Stimulated activated naive CD4-positive, alpha-beta T cell (primary cell): ENCODE results near the gene MRPS7.
A peak's percentile ranks its signal among the peaks of the same experiment; 100 is the strongest.

Source experiments
- DNase-seq, 6 experiments: peaks; one replicate each; lab custom pipeline; 2025; lab: John Stamatoyannopoulos, UW

MRPS7 gene

DNA sequence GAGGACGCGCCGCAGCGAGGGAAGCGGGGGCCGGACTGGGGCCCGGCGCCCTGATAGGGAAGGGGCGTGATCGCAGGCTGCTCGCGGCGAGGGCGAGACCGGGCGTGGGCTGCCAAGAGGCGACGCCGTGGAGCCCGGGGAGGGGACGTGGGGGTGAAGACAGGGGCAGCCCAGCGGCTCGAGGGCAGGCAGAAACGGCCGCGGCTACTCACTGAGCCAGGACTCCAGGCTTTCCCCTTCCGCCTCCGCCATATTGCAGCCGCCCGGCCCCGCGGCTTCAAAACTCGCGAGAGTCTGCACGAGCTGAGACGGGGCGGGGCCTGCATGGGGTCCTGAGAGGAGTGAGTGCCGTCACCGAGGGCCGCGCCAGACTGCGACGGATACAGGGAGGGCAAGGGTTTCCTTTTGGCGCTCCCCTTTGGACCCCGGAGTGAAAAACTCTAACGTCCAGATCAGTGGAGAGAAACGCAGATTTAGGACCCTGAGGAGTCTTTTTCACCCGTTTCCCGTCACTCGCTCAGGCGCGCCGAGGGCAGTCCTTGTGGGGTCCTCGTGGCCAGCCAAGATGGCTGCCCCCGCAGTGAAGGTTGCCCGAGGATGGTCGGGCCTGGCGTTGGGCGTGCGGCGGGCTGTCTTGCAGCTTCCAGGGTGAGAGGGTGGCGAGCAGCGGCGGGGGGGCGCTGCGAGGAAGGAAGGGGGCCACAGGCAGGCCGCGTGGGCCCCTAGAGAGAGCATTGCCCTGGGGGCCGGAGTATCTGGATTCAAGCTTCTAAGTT lies at the start of gene MRPS7, which contains the start of gene GGA3:
Gene MRPS7 (plus strand): TSS at position 544 of the 776 bp plus-strand sequence. CDS start 22 bp downstream, at position 566.
Gene GGA3 (minus strand): TSS at position 271 of the 776 bp plus-strand sequence. CDS start 19 bp downstream, at position 252.
- DNase-seq: peak; percentile 91 to 100 (median 95)

GRCh38 chr17:75218131-75218530 lies 43.5 kb upstream of the MRPS7 start:
- no peak for DNase-seq

DNA sequence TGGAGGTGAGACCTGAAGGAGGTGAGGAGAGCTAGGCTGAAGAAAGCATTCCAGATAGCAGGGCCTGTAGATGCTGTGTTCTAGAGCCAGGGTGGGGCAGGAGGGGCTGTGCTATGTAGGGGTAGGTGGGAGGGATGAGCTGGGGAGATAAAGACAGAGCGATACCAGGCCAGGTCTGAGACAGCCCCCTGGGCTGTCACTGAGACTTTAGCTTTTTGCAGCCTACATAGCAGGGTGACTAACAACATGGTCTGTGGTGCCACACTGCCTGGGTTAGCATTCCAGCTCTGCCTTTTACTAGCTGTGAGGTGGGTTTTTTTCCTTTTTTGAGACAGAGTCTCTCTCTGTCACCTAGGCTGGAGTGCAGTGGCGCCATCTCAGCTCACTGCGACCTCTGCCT lies 41.9 kb upstream of the MRPS7 start:
- DNase-seq: no peak

DNA sequence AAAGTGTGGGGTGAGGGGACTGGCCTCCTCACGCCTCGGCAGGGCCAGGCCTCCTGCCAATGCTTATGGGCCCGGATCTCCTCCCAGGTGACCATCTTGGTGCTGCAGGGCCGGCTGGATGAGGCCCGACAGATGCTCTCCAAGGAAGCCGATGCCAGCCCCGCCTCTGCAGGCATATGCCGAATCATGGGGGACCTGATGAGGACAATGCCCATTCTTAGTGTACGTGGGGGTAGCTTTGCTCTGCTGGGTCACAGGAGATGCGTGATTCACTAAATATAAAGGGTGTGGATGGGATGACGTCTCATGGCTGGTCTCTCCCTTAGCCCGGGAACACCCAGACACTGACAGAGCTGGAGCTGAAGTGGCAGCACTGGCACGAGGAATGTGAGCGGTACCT lies 36.7 kb upstream of the MRPS7 start:
- no peak for DNase-seq

GRCh38 chr17:75227729-75228128 lies 34.0 kb upstream of the MRPS7 start:
- no peak for DNase-seq

- DNase-seq: no peak
Observed at GRCh38 chr17:75228305-75228704, 33.4 kb upstream of the MRPS7 start.

DNA sequence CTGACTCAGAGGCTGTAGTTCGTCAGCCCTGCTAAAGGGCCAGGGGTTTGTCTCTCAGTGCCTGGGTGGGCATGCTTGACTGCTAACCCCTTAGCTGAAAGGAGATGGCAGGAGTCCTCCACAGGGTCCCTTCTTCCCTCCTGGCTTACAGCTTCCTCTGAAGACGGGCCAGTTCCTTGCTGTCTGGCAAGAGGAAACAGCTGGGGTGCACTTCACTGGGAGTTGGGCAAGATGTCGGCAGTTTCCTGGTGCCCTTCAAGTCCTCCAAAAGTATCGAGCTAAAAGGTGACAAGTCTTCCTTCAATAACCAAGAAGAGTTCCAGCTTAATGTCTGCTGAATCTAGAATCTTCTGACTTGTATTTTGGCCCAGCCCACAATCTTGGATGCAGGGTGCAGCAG lies 32.8 kb upstream of the MRPS7 start:
- no peak for DNase-seq

GRCh38 chr17:75231071-75231470 lies 30.6 kb upstream of the MRPS7 start:
- DNase-seq: no peak

DNA sequence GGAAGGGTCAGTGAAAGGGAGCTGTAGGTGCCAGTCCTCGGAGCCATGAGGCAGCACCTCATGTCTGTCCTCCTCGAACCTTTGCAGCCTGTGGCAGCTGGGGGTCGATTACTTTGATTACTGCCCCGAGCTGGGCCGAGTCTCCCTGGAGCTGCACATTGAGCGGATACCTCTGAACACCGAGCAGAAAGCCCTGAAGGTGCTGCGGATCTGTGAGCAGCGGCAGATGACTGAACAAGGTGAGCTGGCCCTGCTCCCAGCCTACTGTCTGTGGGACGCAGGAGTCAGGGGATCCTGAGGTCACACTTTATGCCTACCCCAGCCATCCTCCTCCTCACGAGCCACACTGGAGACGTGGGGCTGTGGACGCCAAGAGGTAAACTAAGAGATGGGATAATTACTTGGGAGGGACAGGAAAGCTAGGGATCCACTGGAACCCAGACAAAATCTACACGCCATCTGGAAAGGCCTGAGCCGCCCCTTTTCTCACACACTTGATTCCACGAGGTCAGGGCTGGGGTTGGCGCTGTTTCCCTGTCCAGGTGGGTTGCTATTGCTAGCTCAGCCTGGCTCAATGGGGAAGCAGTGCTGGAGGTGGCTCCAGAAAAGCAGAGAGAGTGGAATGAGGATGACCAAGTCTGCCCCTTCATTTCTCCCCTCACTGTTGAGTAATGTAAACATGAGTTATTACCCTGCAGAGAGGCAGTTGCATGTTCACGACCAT lies 29.8 kb upstream of the MRPS7 start:
- no peak for DNase-seq

GRCh38 chr17:75232786-75233185 lies 28.9 kb upstream of the MRPS7 start:
- no peak for DNase-seq

- DNase-seq: no peak
Observed at GRCh38 chr17:75237100-75238014, 24.3 kb upstream of the MRPS7 start.

GRCh38 chr17:75238020-75238580 lies 23.6 kb upstream of the MRPS7 start:
- DNase-seq: no peak

GRCh38 chr17:75238684-75239191 lies 22.9 kb upstream of the MRPS7 start:
- peak; percentile 35 to 61 (median 42) for DNase-seq

GRCh38 chr17:75239214-75239613 lies 22.5 kb upstream of the MRPS7 start:
- DNase-seq: no peak

GRCh38 chr17:75239778-75240393 lies 21.8 kb upstream of the MRPS7 start:
- no peak for DNase-seq

DNA sequence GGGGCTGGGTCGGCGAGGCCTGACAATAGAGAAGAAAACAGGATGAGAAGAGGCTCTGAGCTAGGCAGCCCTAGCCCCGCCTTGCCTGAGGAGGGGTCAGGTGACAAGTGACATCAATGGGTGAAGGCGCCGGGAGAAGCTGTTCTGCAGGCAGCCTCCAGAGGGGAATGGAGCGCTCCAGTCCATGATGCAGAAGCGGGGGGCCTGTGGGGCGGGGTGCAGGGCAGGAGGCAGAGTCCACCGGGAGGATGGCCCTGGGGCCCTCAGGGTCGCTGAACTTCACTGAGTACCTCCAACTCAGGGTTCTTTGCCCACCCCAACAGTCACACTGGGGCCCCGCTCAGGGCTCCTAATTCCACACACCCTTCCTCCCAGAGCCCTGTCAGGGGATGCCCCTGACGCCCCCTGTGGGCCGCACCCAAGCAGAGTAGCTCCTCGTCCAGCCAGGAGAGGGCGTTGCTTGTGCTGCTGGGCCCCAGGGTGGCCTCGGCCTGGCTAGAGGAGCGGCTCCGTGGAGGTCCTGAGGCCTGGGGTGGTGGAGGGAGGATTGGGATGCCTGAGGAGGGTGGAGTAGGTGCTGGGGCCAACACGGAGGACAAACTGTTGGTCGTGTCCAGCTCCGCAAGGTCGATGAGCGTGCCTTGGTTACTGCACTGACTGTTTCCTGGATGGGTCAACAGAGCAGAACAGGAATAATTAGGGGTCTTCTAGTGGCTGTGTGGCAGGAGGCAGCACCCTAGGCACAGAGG lies 21.1 kb upstream of the MRPS7 start:
- DNase-seq: peak in 5 of 6 experiments; percentile 4 to 21 (median 8)

DNA sequence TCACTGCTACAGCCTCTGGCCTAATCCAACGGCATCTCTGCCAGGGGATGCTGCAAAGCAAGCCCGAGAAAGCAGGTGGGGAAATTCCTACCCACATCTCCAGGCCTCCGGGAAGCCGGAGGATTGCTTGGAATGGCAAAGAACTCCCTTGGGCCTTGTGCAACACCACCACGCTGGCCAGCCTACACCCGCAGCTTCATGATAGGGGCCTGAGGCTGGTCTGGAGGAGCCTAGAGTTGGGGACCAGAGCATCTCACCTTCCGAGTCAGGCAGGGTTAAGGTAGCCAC lies 20.6 kb upstream of the MRPS7 start:
- no peak for DNase-seq

DNA sequence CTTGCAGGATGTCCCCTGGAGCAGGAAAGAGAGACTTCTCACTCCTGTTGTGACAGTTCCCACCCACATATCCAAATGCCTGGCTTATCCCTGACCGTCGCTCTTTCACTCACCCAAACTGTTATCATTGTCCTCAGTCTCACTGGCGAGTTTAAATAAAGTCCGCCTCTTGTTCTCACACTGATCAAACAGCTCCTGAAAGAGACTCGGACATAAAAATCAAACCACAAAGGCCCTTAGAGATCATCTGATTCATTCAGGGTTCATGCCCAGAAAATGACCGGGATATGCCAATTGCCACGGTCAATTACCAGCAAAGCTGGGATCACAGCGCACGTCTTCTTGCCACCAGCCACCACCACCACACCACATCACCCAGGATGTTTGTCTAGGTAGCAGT lies 20.2 kb upstream of the MRPS7 start:
- no peak for DNase-seq

- DNase-seq: no peak
Observed at GRCh38 chr17:75241996-75242460, 19.7 kb upstream of the MRPS7 start.

DNA sequence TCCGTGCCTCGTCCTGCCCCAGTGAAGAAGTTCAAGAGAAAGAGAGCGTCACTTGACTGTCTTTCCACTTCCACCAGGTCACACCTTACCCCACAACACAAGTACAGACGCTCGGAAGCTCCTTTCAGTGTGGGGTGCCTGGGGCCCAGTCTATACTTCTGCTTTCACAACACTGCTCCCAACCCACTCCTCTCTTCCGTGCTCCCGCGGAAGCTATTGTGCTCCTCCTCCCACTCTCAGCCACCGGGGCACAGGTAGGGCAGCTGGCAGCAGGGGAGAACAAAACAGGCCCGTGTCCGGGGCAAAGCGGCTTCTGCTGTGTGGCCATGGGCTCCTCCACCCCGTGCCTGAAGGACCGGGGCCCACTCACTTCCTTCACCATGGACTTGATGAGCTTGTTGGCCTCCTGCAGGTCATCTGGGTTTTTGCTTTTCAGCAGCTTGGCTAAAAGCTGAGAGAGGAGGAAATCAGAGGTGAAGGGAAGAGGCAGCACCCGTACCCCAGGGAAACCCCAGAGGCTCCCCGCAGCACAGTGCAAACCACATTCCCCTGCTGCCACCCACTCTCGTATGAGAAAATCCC lies 19.1 kb upstream of the MRPS7 start:
- no peak for DNase-seq
